WTC11 (cell line): Measurements from ENCODE around the gene PDSS2.

Source experiments
- ATF2 ChIP-seq: sonication (generic); formaldehyde crosslinking; IDR thresholded peaks from 2 replicates; pipeline ENCODE4 v1.8.1; 2022; ENCODE audit warnings: low read depth, missing genetic modification reagents, borderline replicate concordance
- CTCF ChIP-seq: fragments of 200-600 bp; IDR thresholded peaks from 2 replicates; pipeline ENCODE4 v1.8.0; 2022; ENCODE audit warnings: antibody characterized with exemption
- FOXP1 ChIP-seq: sonication (generic); formaldehyde crosslinking; IDR thresholded peaks from 2 replicates; pipeline ENCODE4 v1.8.0; 2022; ENCODE audit warnings: missing genetic modification reagents, mild to moderate bottlenecking, moderate library complexity, borderline replicate concordance
- NR3C1 ChIP-seq: sonication (generic); formaldehyde crosslinking; conservative IDR thresholded peaks from 2 replicates; pipeline ENCODE4 v1.8.1; 2023; ENCODE audit warnings: low read depth, mild to moderate bottlenecking, missing genetic modification reagents
- TEAD1 ChIP-seq: sonication (generic); formaldehyde crosslinking; IDR thresholded peaks from 2 replicates; pipeline ENCODE4 v1.8.0; 2022; ENCODE audit warnings: mild to moderate bottlenecking, missing genetic modification reagents

DNA sequence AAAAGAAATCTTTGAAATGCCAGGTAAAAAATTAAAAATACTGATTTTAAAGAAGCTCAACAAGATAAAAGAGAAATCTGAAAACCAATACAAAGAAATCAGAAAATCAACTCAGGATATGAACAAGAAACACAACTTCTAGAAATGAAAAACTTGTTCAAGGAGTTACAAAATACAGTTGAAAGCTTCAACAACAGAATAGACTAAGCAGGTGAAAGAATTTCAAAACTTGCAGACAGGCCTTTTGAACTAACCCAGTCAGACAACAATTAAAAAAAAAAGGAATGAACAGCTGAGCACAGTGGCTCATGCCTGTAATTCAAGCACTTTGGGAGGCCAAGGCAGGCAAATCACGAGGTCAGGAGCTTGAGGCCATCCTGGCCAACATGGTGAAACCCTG is 57.8 kb downstream of the PDSS2 start:
- TF ChIP-seq CTCF, result no peak
- no peak for TF ChIP-seq TEAD1 (CRISPR knock-in tag)
- no peak for TF ChIP-seq NR3C1
- TF ChIP-seq FOXP1, result no peak
- no peak for TF ChIP-seq ATF2
